IPS-NIHi7 (cell line): Measurements from ENCODE around the gene DENND11.

Experiments
- DNase-seq: peaks from one replicate; pipeline ENCODE4 v3.0.0; 2012; ENCODE audit warnings: mixed read lengths; ENCODE audit errors: extremely low spot score

DENND11 gene, protein sequence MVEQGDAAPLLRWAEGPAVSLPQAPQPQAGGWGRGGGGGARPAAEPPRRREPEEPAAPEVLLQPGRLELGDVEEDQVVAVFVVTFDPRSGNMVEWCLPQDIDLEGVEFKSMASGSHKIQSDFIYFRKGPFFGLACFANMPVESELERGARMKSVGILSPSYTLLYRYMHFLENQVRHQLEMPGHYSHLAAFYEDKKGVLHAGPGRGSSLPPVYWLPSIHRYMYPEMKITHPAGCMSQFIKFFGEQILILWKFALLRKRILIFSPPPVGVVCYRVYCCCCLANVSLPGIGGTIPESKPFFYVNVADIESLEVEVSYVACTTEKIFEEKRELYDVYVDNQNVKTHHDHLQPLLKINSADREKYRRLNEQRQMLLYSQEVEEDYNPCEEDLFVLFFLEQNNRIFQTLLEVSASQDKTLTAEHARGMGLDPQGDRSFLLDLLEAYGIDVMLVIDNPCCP

DNA sequence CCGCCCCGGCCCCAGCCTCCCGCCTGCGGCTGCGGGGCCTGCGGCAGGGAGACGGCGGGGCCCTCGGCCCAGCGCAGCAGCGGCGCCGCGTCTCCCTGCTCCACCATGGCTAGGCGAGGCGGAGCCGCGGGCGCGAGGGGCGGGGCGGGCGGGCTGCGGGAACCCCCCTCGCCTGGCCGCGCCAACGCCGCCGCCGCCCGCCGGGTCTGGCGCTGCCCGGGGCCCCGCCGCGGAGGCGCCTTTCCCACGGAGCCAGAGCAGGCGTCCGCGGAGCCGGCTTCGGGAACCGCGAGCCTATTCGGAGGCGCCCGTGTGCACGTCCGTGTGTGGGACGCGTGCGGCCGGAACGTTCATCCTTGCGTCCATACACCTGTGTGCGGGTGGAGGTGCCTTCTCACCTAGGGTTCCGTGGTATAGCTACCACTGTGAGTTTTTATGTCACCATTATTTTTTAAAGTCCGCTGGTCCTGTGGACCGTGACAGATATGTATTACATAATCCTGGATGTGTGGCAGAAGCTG is at the start of gene DENND11:
Gene DENND11, minus strand, starts transcription at position 120 of the 521 bp plus-strand sequence. Its CDS starts 13 bp downstream, at position 107.
- DNase-seq: peak; percentile 75

DNA sequence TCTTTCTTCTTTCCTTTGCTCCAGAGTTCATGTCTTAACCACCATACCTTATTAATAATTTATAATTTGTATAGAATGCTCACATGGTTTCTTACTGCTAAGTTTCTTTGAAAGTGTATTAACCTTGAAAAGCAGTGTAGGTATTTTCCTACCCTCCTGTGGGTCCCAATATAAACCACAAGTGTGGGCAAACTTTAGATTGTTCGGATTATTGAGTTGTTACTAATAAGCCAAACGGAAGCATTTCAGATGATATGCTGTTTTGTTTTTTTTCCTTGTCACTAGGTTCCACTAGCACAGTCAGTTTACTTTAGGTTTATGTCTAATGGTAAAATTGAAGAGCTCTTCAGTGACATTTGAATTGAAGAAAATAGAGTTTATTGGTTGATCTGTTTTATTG is 46.4 kb upstream of the DENND11 start:
- no peak for DNase-seq

DNA sequence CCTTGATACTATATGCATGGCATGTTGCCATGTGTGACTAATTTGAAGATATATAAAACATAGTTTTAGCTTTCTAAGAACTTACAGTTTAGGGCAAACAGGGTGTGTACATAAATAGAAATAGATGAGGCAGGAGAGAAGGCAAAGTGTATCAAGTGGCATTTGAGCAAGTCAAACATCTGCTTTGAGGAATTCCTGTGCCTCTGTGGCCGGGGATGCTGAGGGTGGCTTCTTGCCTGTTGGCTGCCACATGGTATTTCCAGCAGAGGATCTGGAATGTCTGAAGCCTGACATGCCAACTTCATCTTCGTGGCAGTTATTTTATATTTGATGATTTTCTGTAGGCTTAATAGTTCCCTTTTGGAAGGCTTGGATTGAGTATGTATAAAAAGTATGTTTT is 42.2 kb upstream of the DENND11 start:
- no peak for DNase-seq

DNA sequence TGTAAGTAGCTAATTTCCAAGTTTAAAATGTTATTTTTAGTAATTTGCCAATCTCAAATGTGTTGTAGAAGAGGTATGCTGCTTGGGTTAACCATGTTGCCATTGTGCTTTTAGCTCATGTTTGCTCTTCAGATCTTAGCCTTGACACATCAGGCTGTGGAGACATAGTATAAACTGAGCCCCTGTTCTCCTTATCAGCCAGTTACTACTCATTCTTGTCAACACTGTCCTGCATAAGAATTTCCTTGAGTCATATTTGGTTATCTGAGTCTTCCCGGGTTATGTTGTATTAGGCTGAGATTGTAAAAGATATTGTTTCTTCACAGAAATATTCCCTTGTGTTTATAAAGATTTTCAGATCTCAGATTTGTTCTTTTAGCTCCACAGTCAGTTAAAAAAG is 40.3 kb upstream of the DENND11 start:
- no peak for DNase-seq

DNA sequence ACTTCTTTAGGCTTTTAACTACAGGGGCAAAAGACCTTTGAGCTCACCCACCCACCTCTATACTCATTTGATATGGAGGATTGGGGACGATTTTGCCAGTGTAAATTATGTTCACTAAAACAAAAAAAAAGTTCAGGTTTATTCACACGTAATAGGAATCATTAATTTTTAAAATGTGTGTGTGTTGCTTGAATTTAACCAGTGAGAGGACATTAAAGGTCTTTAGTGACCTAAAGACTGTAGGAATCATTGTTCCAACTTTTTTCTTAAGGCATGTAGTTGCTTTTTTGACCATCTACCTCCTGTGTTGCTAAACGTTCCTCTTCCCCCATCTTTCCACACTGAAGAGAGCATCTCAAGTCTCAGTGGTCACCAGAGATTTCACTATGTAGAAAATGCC is 37.3 kb upstream of the DENND11 start:
- no peak for DNase-seq

DNA sequence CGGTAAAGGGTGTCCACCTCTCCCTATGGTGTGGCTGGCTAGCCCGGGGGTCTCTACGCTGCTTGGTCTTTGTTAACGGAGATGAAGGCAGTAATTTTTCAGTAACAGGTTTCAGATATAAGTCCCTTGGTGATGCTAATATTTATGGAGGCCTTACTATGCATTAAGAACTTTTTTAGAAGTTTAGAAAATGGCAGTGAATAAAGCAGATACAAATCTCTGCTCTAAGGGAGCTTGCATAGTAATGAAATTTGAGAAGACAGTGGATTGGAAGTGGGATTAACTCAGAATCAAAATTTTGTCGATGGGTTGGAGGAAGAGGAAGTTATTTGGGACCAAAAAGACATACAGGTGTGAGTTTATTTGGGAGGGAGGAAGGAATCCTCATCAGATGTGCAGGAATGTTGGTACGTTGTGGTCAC is 36.6 kb upstream of the DENND11 start:
- DNase-seq: no peak

DNA sequence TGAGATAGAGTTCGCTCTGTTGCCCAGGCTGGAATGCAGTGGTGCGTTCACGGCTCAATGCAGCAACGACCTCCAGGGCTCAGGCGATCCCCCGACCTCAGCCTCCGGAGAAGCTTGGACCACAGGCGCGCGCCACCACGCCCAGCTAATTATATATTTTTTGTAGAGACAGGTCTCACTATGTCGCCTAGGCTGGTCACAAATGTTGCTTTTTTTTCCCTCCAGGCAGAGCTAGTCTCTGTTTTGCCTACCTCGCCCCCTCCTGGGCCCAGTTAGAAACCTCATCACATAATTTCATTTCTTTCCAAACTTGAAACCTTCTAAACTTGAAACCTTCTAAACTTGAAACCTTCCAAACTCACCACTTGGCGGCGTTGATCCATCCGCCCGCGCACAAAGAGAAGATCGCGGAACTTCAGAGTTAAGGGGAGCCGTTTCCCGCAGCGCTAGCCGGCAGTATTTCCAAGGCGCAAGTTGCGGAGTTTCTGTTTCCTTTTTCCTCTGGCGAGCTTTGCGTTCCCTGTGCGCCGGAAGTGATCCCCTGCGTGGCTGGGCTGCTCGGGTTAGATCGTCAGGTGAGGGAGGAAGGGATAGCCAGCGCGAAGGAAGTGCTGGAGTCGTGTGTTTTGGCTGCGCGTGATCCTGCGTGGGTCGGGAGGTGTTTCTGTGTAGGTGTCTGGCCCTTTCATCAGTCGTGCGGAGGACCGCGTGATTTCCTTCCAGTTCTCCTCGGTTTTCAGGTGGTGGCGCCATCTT is 36.0 kb upstream of the DENND11 start, which contains the start of gene SSBP1:
Gene SSBP1, plus strand, starts transcription at position 523 of the 756 bp plus-strand sequence. CDS start 809 bp downstream, outside the sequence.
- DNase-seq: peak; percentile 92

DNA sequence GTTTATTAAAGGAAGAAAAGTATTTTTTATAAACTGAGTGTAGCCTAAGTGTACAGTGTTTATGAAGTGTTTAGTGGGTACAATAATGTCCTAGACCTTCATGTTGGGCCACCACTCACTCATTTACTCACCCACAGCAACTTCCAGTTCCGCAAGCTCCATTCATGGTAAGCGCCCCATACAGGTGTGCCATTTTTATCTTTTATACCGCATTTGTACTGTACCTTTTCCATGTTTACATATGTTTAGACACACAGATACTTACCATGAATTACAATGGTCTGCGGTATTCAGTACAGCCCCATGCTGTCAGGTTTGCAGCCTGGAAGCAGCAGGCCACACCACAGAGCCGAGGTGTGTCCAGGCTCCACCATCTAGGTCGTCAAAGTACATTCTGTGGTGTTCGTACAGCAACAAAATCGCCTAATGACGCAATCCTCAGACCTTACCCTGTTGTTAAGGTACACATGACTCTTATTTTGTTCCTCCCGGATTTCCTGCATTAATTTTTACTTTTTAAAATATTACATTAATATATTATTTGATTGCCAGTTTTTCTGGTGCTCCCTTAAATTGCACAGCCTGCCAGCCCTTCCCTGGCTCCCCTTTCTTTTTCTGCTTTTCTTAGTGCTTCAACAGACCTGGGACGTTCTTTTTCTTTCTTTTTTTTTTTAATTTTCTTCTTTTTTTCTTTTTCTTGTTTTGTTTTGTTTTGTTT is 35.3 kb upstream of the DENND11 start:
- no peak for DNase-seq

DNA sequence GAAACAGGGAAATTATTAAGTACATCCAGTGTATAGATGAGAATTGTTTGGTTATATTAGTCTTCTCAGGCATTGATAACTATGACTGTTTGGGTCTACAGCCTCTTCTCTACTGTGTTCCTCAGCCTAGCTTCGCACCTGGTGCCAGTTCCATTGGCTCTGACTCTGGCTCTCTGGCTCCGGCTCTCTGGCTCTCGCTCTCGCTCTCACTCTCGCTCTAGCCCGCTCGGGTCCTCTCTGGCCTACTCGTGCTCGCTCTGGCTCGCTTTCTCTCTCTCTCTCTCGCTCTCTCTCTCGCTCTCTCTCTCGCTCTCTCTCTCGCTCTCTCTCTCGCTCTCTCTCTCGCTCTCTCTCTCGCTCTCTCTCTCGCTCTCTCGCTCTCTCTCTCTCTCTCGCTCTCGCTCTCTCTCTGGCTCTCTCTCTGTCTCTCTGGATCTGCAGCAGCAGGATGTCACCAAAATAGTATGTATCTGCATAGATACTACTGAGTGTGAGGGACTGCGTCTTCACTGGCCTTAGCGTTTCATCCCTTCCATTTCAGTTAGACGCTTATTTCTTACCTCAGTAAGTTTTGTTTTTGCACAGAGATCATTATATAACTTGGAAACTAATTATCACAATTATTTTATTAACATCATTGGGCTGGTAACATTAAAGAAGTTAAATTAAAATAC is 29.6 kb upstream of the DENND11 start:
- no peak for DNase-seq

DNA sequence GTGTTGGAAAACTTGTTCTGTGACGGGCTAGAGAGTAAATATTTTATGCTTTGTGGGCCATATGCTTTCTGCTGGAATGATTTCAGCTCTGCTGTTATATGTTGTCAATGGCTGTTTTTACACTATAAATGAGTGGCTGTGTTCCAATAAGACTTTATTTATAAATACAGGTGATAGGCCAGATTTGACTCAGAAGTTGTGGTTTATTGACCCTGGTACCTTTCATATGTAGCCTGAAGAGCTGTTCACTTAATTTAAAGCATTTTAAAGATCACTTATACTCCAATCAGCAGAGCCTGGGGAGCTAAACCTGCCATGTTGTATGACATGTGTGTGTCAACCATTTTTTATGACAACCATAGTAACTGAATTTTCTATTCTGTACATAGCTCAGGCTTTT is 27.1 kb upstream of the DENND11 start:
- DNase-seq: no peak

DNA sequence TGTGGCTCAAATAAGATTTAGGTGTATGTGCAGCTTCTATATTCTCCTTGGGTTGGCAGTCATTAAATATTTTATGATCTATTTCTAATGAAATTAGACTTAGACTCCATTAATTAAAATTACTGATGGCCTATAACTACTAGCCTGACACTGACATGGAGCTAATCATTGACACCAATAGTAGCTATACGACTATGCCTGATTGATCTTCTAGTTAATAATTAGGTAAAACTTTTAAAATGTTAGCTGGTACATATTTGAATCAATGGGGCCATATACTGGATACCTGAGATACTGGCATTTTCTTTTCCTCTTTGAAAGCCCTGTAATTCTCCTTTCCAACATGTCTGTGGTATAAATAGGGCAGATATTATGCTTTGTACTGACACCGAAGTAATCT is 20.6 kb upstream of the DENND11 start:
- DNase-seq: no peak

DNA sequence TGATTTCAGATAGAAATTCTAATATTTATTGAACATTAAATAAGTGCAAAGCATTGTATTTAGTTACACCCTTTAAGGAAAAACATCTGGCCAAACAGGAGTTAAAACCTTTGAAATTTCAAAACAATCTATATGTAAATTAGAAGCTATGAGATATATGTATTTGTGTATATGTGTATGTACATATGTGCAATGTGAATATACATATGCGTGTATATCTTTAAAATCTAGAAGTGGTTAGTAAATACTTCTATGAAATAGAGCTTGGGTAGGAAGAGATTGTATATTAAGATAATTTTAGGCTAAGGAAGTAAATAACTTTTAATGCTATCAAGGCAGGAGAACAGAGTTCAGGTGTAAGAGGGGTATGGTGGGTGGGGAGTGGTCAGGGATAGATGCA is 15.5 kb upstream of the DENND11 start:
- DNase-seq: no peak

DNA sequence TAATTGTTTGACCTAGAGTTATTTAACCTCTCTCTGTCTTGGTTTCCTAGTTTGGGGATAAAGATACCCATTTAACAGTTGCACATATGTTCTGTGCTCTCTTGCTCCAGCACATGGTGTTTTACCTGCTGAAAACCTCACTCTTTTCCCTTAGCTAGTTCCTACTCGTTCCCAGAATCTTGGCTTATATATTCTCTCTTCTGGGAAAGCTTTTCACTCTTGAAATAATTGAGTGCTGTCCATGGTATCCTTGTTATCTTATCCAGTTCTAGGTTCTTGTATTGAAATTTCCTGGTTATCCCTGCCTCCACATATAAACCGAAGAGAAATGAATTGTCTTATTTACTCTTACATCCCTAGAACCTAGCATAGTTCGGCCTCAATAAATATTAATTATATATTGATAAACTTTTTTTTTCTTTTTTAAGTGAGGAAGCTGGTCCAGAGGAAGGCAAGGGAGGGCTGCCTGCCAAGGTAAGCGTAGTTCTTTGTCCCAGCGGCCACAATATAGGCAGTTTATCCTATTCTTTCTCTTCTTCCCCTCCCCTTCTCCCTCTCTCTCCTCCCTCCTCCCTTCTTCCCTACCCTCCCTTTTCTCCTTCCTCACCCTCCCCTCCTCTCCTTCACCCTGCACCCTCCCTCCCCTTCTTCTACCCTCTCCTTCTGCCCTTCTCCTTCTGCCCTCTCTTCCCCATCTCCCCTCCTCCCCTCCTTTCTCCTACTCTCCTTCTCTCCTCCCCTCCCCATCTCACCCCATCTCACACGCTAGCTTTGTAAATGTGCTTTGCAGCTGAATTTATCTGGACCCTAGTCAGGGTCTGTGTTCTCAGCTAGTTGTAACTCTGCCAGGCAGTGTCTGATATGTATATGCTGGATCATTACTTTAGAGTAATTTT is 14.1 kb upstream of the DENND11 start:
- no peak for DNase-seq

DNA sequence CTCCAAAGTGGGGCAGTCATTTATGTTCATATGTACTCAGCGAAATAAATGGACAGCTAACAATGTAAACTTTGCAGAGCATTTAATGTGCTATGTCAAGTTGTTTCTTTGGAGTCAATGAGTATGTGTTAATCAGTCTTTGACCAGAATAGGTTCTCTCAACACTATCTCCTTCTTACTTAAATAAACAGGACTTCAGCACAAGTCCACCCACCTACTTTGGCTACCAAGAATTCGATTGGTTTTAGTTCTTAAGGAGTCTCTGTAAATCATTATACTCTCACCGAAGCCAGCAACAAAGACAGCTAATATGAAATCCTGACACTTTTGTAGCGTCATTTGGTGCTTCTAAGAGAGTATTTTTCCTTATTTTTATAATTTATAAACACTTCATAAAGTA is 13.1 kb upstream of the DENND11 start:
- no peak for DNase-seq

DNA sequence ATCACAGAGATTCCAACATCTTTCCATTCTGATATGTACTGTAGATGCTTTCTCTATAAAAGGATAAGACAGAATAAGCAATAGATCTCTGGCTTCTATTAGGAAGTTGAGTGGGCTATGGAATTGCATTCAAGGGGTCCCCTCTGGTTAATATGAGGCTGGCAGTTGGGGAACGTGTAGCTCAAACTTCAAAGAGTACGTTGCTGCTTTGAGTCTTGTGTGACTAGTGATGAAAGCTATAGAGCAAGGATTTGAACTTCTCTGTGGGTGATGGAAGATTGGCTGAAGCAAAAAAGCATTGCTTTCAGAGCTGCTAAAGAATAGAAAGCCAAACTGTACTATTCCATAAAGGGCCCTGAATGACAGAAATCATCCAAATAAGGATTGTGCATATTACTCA is 12.6 kb upstream of the DENND11 start:
- DNase-seq: no peak

DNA sequence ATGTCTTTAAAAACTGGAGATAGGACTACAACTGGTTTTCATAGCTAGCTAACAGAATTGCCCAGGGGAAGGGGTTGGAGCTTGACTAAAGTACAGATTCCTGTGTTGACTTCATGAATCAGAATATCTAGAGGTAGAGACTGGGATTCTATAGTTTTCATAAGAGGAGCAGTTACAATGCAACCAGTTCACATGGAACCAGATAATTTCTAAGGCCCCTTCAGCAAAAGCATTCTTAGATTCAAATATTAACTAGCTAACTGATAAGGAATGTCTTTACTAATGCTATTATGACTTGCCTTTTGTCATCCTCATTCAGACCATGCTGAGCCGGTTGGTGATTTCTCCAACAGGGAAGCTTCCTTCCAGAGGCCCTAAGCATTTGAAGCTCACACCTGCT is 11.9 kb upstream of the DENND11 start:
- no peak for DNase-seq

DNA sequence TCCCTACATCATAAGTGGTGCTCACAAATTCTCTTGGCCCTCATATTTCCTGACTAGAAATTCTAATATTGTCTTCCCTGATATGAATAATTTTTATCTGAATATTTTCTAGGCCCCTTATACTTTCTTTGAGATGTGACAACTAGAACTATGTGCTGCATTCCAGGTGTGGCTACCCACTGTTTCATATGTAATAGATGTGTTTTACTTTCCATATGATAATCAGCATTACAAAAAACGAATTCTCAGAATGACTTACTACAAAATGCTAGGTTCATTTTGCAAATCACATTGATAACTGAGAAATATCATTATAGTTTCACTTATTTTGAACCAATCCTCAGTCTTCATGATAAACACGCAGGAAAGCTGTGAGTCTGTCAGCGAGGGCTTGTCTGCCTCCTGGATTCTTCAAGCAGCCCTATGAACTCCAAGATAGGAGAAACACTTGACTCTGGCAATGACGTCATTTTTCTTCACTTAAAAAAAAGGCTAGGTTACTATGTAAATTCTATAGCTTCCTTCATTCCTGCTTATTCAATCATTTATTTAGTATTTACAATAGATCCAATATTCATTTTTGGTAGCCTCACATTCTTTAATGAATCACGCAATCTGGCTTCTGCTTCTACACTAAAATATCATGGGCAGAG is 10.8 kb upstream of the DENND11 start:
- DNase-seq: no peak

DNA sequence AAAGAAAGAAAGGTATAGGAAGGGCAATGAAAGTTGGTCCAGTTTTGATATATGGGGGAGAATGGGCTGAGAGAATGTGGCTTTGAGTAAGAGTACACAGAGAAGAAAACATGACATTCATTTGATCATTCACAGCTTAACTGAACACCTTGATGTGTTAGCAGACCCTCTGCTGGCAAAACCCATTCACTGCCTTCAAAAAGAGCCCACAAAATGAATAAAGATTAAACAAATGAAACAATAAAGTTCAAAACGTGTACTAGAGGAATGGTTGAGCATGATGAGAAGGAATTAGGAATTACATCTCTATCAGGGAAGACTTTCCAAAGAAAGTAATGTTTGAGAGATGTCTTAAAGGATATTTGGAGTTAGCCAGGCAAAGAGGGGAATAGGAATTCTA is 8.3 kb upstream of the DENND11 start:
- no peak for DNase-seq

DNA sequence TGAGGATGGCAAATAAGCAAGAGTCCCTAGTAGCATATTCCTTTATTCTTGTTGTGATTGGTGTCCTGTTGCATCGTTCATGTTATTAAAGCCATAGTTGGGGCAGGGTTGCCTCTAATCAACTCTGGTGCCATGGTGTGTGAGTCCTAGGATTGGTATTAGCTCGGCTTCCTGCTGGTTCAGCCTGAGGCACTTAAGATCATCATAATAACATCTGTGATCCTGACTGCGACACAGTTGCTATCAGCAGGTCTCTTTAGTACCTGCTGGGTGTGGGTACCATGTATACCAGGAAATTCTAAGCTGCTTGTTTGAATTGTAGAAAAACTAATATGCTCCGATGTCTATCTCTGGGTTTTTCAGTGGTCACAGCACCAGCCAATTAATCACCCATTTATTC is 7.8 kb upstream of the DENND11 start:
- DNase-seq: no peak

DNA sequence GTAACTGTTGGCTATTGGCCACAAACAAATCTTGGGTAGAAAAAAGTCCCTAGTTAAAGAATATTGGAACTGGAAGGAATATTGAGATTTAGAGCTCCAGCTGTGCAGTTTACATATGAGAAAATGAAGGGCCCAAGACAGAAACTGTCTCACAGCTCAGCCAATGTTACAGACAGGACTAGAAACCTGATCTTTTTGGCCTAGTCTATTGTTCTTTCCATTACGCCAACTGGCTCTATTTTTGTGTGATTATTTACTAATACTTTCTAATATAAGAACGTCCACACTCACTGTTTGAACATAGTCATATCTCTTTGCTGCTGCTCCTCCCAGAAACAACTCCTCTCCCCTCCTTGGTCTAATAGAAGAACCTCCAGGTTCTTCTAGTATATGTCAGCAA is 7.4 kb upstream of the DENND11 start:
- no peak for DNase-seq
